ENCODE measurements around the gene PRRT1B. TPM values are rescaled to one million over a fixed set of nuclear protein-coding genes. Genes with fewer than 3 reads are reported as not detected.

The PRRT1B gene
- total and polyA plus RNA-seq, 2 of the 4 experiments (the other 2 are of a cell fraction): not detected

GRCh38 chr9:131505012-131505411 is 40.3 kb upstream of the PRRT1B start:
- Histone ChIP-seq H2BK20ac (ENCODE audit: low read depth, low read length) (no peak overlapping the region), H3K79me1 (ENCODE audit: low read depth in 1 of 2, low read length in 2 of 2) (peaks cover 14 to 35% of the 10 kb centered on the region in 2 experiments), H3K9me1 (ENCODE audit: insufficient read depth, low read length) (peaks cover 14% of the 10 kb centered on the region; the same call in 1 of the 2 replicates), H3K9me3 (ENCODE audit: control insufficient read depth, insufficient read depth, low read length) (no peaks in the 10 kb centered on the region), H3K27me3 (ENCODE audit: control insufficient read depth, insufficient read depth, low read length) (no peaks in the 10 kb centered on the region), H3K9ac (ENCODE audit: low read depth, low read length) (no peak overlapping the region), H3K56ac (ENCODE audit: extremely low read depth, insufficient read depth, low read length) (no peak overlapping the region), H2AK5ac (ENCODE audit: low read depth, low read length) (no peak overlapping the region), H2BK15ac (ENCODE audit: low read depth, low read length) (no peak overlapping the region), H4K20me1 (ENCODE audit: insufficient read depth, low read length) (no peaks in the 10 kb centered on the region; the same call in 1 of the 2 replicates), H3K4me1 (ENCODE audit: control insufficient read depth, insufficient read depth, low read length) (peaks cover 7% of the 10 kb centered on the region; the same call in 1 of the 2 replicates), H3K14ac (replicated peaks; ENCODE audit: low read depth, low read length) (no peak overlapping the region), H4K5ac (ENCODE audit: low read depth, low read length) (no peak overlapping the region), H4K91ac (ENCODE audit: insufficient read depth, low read depth, low read length) (no peak overlapping the region), H2AK9ac (replicated peaks; ENCODE audit: low read depth, low read length, poor library complexity) (no peak overlapping the region), H4K8ac (ENCODE audit: low read depth in 2 of 2, low read length in 2 of 2) (no peak overlapping the region), H2BK120ac (ENCODE audit: low read depth, low read length) (no peak overlapping the region), H3K36me3 (ENCODE audit: control insufficient read depth, insufficient read depth, low read length) (peaks cover 17% of the 10 kb centered on the region), H3K4me3 (ENCODE audit: insufficient read depth, low read depth, low read length) (no peak overlapping the region), H2AFZ (replicated peaks; ENCODE audit: low read length, poor library complexity) (no peak overlapping the region), H3K4me2 (ENCODE audit: low read depth, low read length) (no peak overlapping the region), H3K23ac (ENCODE audit: low read depth, low read length) (no peak overlapping the region), H3K18ac (ENCODE audit: low read depth, low read length) (no peak overlapping the region), H2BK5ac (ENCODE audit: low read depth, low read length, poor library complexity, severe bottlenecking) (no peak overlapping the region), H3K27ac (ENCODE audit: insufficient read depth, low read length) (no peak overlapping the region), H3K4ac (ENCODE audit: low read depth, low read length) (no peak overlapping the region)
- ChIA-PET POLR2A (ENCODE audit: unreplicated experiment) (interaction anchor here (0.6 kb wide), 1 partner anchor 191 kb away, joined by 7 read pairs; no protein-coding TSS in a partner anchor), CTCF (no interaction called here)
- intact Hi-C loops (cut with micrococcal nuclease) (no loop called here), dilution Hi-C loops (cut with HindIII; ENCODE audit: low sequenced_read_pairs, unreplicated experiment) (no loop called here), in situ Hi-C loops (cut with MboI; ENCODE audit: low sequenced_read_pairs) (loop anchor here (10.0 kb wide), 1 partner anchor 240 kb away; the partner anchor contains the start of gene RAPGEF1)
- BruUV-seq (replicated peaks): no TSS peak
- WGBS, 2 experiments (ENCODE audit: extremely low coverage in 2 of 2, insufficient read length in 1 of 2): 90% methylated on average over 2 of the region's 8 CpGs; no CpG with 5 or more reads in 1 of the 2 experiments
- ATAC-seq (ENCODE audit: low read depth) (no peak), DNase-seq (no peak)
- no peak for TF ChIP-seq POLR2A (IDR thresholded peaks at IDR 0.05; ENCODE audit: low read depth, low read length)
- no peak for TF ChIP-seq MAFK (IDR thresholded peaks at IDR 0.05; ENCODE audit: low read depth, low read length)
- TF ChIP-seq SMC3 (IDR thresholded peaks at IDR 0.05; ENCODE audit: low read depth, low read length): no peak
- no peak for TF ChIP-seq RCOR1 (IDR thresholded peaks at IDR 0.05; ENCODE audit: insufficient replicate concordance, low read length)
- TF ChIP-seq FOS (IDR thresholded peaks at IDR 0.05; ENCODE audit: low read depth, low read length): no peak
- no peak for TF ChIP-seq CTCF (conservative IDR thresholded peaks at IDR 0.05; ENCODE audit: low read depth, low read length)
- TF ChIP-seq NFE2L2 (IDR thresholded peaks at IDR 0.05; ENCODE audit: low read depth, low read length): no peak
- no peak for TF ChIP-seq CHD1 (IDR thresholded peaks at IDR 0.05; ENCODE audit: low read depth, low read length)
- TF ChIP-seq CEBPB (IDR thresholded peaks at IDR 0.05; ENCODE audit: low read depth, low read length): no peak

Data from IMR-90 (cell line).